HCT116 (cell line): ENCODE measurements around the gene AKR7A2.
A peak's percentile ranks its signal among the peaks of the same experiment; 100 is the strongest.

Experiments
- JUND ChIP-seq: IDR thresholded peaks from 2 replicates; pipeline ENCODE4 v1.6.1; 2012
- RAD21 ChIP-seq: IDR thresholded peaks from 2 replicates; pipeline ENCODE4 v1.6.1; 2012; ENCODE audit warnings: low read depth, mild to moderate bottlenecking
- TF ChIP-seq, protein P1 (sequence below), 3 experiments: fragments of 200-600 bp in 1 of 3; sonication (generic) in 1 of 3; IDR thresholded peaks in 2 of 3; conservative IDR thresholded peaks in 1 of 3; 2 replicates each; pipeline ENCODE4 v1.5.1; 2012 to 2017; ENCODE audit warnings: low read depth in 2 of 3, low read length in 2 of 3, antibody characterized with exemption in 1 of 3, borderline replicate concordance in 1 of 3, control low read depth in 1 of 3, mild to moderate bottlenecking in 1 of 3, mixed read lengths in 1 of 3, mixed run types in 1 of 3, moderate library complexity in 1 of 3; ENCODE audit not compliant: insufficient read depth in 1 of 3
- TF ChIP-seq, protein P2 (sequence below): IDR thresholded peaks from 2 replicates; pipeline ENCODE4 v1.6.1; 2012; ENCODE audit warnings: low read depth

DNA sequence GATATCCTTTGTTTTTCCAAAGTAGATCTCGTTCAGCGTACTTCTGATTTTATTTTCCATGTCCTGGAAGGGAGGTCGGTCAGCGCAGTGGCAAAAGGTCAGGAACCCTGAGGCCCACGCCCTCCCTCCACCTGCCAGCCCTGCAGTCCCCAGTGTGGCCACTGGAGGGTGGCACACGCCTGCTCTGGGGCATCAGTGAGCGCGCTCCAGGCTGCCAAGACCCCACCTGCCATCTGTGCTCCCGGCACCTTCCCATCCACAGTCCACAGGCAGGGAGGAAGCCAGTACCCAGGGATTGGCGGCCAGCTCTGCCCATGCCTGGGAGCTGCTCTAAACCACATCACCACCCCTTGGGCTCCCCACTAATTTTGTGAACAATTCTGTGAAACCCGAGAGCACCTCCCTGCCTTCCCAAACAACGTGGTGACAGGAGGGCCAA lies 32.4 kb upstream of the AKR7A2 start:
- TF ChIP-seq, protein P1, sequence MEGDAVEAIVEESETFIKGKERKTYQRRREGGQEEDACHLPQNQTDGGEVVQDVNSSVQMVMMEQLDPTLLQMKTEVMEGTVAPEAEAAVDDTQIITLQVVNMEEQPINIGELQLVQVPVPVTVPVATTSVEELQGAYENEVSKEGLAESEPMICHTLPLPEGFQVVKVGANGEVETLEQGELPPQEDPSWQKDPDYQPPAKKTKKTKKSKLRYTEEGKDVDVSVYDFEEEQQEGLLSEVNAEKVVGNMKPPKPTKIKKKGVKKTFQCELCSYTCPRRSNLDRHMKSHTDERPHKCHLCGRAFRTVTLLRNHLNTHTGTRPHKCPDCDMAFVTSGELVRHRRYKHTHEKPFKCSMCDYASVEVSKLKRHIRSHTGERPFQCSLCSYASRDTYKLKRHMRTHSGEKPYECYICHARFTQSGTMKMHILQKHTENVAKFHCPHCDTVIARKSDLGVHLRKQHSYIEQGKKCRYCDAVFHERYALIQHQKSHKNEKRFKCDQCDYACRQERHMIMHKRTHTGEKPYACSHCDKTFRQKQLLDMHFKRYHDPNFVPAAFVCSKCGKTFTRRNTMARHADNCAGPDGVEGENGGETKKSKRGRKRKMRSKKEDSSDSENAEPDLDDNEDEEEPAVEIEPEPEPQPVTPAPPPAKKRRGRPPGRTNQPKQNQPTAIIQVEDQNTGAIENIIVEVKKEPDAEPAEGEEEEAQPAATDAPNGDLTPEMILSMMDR (IDR thresholded peaks at IDR 0.05 in 2 of 3, conservative IDR thresholded peaks at IDR 0.05 in 1 of 3; ENCODE audit: borderline replicate concordance in 1 of 3, insufficient read depth in 1 of 3, low read depth in 2 of 3, low read length in 2 of 3): peak; percentile 75 to 94 (median 91)
- TF ChIP-seq JUND (no peak), RAD21 (peak; percentile 84)
- TF ChIP-seq, protein P2, sequence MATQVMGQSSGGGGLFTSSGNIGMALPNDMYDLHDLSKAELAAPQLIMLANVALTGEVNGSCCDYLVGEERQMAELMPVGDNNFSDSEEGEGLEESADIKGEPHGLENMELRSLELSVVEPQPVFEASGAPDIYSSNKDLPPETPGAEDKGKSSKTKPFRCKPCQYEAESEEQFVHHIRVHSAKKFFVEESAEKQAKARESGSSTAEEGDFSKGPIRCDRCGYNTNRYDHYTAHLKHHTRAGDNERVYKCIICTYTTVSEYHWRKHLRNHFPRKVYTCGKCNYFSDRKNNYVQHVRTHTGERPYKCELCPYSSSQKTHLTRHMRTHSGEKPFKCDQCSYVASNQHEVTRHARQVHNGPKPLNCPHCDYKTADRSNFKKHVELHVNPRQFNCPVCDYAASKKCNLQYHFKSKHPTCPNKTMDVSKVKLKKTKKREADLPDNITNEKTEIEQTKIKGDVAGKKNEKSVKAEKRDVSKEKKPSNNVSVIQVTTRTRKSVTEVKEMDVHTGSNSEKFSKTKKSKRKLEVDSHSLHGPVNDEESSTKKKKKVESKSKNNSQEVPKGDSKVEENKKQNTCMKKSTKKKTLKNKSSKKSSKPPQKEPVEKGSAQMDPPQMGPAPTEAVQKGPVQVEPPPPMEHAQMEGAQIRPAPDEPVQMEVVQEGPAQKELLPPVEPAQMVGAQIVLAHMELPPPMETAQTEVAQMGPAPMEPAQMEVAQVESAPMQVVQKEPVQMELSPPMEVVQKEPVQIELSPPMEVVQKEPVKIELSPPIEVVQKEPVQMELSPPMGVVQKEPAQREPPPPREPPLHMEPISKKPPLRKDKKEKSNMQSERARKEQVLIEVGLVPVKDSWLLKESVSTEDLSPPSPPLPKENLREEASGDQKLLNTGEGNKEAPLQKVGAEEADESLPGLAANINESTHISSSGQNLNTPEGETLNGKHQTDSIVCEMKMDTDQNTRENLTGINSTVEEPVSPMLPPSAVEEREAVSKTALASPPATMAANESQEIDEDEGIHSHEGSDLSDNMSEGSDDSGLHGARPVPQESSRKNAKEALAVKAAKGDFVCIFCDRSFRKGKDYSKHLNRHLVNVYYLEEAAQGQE: no peak
